ENCODE data around the gene SCD5.

SCD5 gene

GRCh38 chr4:82776925-82777542 lies 21.6 kb downstream of the SCD5 start:
- Histone ChIP-seq H3K9me3 (replicated peaks in 1 of 2; ENCODE audit: control insufficient read depth in 2 of 2, insufficient read depth in 1 of 2, low read depth in 1 of 2, low read length in 2 of 2) (peaks cover 0 to 4% of the 10 kb centered on the region in 2 donors), H4K8ac (ENCODE audit: low read depth, low read length) (no peak overlapping the region), H2BK5ac (ENCODE audit: low read length) (no peak overlapping the region), H3K9ac (ENCODE audit: low read depth, low read length, poor library complexity) (no peak overlapping the region), H3K27ac (replicated peaks; ENCODE audit: low read length) (no peak overlapping the region), H3K4me1 (ENCODE audit: control insufficient read depth in 2 of 2, insufficient read depth in 1 of 2, low read depth in 1 of 2, low read length in 2 of 2) (peaks cover 0 to 16% of the 10 kb centered on the region in 2 donors), H2AFZ (ENCODE audit: low read length) (no peak overlapping the region), H2BK12ac (ENCODE audit: low read length) (no peak overlapping the region), H2BK15ac (ENCODE audit: low read length) (no peak overlapping the region), H3K27me3 (ENCODE audit: control insufficient read depth in 3 of 3, insufficient read depth in 3 of 3, low read depth in 1 of 3, low read length in 3 of 3) (no peaks in the 10 kb centered on the region), H3K36me3 (replicated peaks in 1 of 2; ENCODE audit: control insufficient read depth in 2 of 2, insufficient read depth in 2 of 2, low read length in 2 of 2) (peaks cover 0 to 8% of the 10 kb centered on the region in 2 donors), H3K18ac (ENCODE audit: low read length) (no peak overlapping the region), H2AK5ac (ENCODE audit: low read depth, low read length) (no peak overlapping the region), H3K14ac (ENCODE audit: low read length) (no peak overlapping the region), H3K4ac (ENCODE audit: low read length) (no peak overlapping the region), H3K4me3 (ENCODE audit: low read length in 2 of 2) (no peak overlapping the region), H3K79me1 (ENCODE audit: low read depth, low read length) (peaks cover 1% of the 10 kb centered on the region), H4K91ac (ENCODE audit: low read depth, low read length, poor library complexity) (no peak overlapping the region), H3K23ac (ENCODE audit: low read depth, low read length, poor library complexity) (no peak overlapping the region), H2BK120ac (ENCODE audit: low read depth, low read length) (no peak overlapping the region), H3K4me2 (ENCODE audit: insufficient read depth, low read length, poor library complexity, severe bottlenecking) (no peak overlapping the region)
- no peak for DNase-seq (ENCODE audit: low spot score)
- WGBS, 2 donors (ENCODE audit: extremely low coverage in 2 of 2, insufficient read length in 2 of 2, insufficient replicate concordance in 1 of 2): no CpG with 5 or more reads among the region's 5 CpGs

- H2AK5ac ChIP-seq (ENCODE audit: low read depth, low read length): no peak overlapping the region
- no peak overlapping the region for H3K14ac ChIP-seq (ENCODE audit: low read length)
These were observed 23.4 kb downstream of the SCD5 start for GRCh38 chr4:82775243-82775642.

GRCh38 chr4:82774711-82775171 lies 23.9 kb downstream of the SCD5 start:
- no peak for DNase-seq (ENCODE audit: low spot score)
- no peaks in the 10 kb centered on the region for H3K27me3 ChIP-seq (ENCODE audit: control insufficient read depth in 3 of 3, insufficient read depth in 3 of 3, low read depth in 1 of 3, low read length in 3 of 3)
- H2AFZ ChIP-seq (ENCODE audit: low read length): no peak overlapping the region
- H3K79me1 ChIP-seq (ENCODE audit: low read depth, low read length): no peaks in the 10 kb centered on the region
- peaks cover 0 to 5% of the 10 kb centered on the region in 2 donors for H3K9me3 ChIP-seq (replicated peaks in 1 of 2; ENCODE audit: control insufficient read depth in 2 of 2, insufficient read depth in 1 of 2, low read depth in 1 of 2, low read length in 2 of 2)
- no peak overlapping the region for H2BK5ac ChIP-seq (ENCODE audit: low read length)
- H3K18ac ChIP-seq (ENCODE audit: low read length): no peak overlapping the region
- H3K4me1 ChIP-seq (ENCODE audit: control insufficient read depth in 2 of 2, insufficient read depth in 1 of 2, low read depth in 1 of 2, low read length in 2 of 2): peaks cover 0 to 13% of the 10 kb centered on the region in 2 donors
- no peak overlapping the region for H3K14ac ChIP-seq (ENCODE audit: low read length)
- H4K91ac ChIP-seq (ENCODE audit: low read depth, low read length, poor library complexity): no peak overlapping the region
- WGBS, 2 donors (ENCODE audit: extremely low coverage in 2 of 2, insufficient read length in 2 of 2, insufficient replicate concordance in 1 of 2): no CpG with 5 or more reads among the region's 3 CpGs
- H2AK5ac ChIP-seq (ENCODE audit: low read depth, low read length): no peak overlapping the region
- no peak overlapping the region for H4K8ac ChIP-seq (ENCODE audit: low read depth, low read length)
- no peak overlapping the region for H3K4me3 ChIP-seq (ENCODE audit: low read length in 2 of 2)
- peaks cover 0 to 8% of the 10 kb centered on the region in 2 donors for H3K36me3 ChIP-seq (replicated peaks in 1 of 2; ENCODE audit: control insufficient read depth in 2 of 2, insufficient read depth in 2 of 2, low read length in 2 of 2)
- H3K23ac ChIP-seq (ENCODE audit: low read depth, low read length, poor library complexity): no peak overlapping the region
- H3K4me2 ChIP-seq (ENCODE audit: insufficient read depth, low read length, poor library complexity, severe bottlenecking): no peak overlapping the region
- H2BK12ac ChIP-seq (ENCODE audit: low read length): no peak overlapping the region
- no peak overlapping the region for H3K4ac ChIP-seq (ENCODE audit: low read length)
- no peak overlapping the region for H2BK15ac ChIP-seq (ENCODE audit: low read length)
- no peak overlapping the region for H2BK120ac ChIP-seq (ENCODE audit: low read depth, low read length)
- H3K27ac ChIP-seq (replicated peaks; ENCODE audit: low read length): peak overlapping the region; percentile 35
- H3K9ac ChIP-seq (ENCODE audit: low read depth, low read length, poor library complexity): no peak overlapping the region

More at GRCh38 chr4:82775243-82775642, 23.4 kb downstream of the SCD5 start:
- Histone ChIP-seq H3K9me3 (replicated peaks in 1 of 2; ENCODE audit: control insufficient read depth in 2 of 2, insufficient read depth in 1 of 2, low read depth in 1 of 2, low read length in 2 of 2) (peaks cover 0 to 5% of the 10 kb centered on the region in 2 donors), H3K4me3 (ENCODE audit: low read length in 2 of 2) (no peak overlapping the region), H3K27ac (replicated peaks; ENCODE audit: low read length) (no peak overlapping the region), H3K18ac (ENCODE audit: low read length) (no peak overlapping the region), H3K79me1 (ENCODE audit: low read depth, low read length) (no peaks in the 10 kb centered on the region), H2AFZ (ENCODE audit: low read length) (no peak overlapping the region), H3K9ac (ENCODE audit: low read depth, low read length, poor library complexity) (no peak overlapping the region), H3K36me3 (replicated peaks in 1 of 2; ENCODE audit: control insufficient read depth in 2 of 2, insufficient read depth in 2 of 2, low read length in 2 of 2) (peaks cover 0 to 8% of the 10 kb centered on the region in 2 donors), H4K91ac (ENCODE audit: low read depth, low read length, poor library complexity) (no peak overlapping the region), H2BK5ac (ENCODE audit: low read length) (no peak overlapping the region), H3K23ac (ENCODE audit: low read depth, low read length, poor library complexity) (no peak overlapping the region), H4K8ac (ENCODE audit: low read depth, low read length) (no peak overlapping the region), H3K4me2 (ENCODE audit: insufficient read depth, low read length, poor library complexity, severe bottlenecking) (no peak overlapping the region), H3K4ac (ENCODE audit: low read length) (no peak overlapping the region), H2BK15ac (ENCODE audit: low read length) (no peak overlapping the region), H3K27me3 (ENCODE audit: control insufficient read depth in 3 of 3, insufficient read depth in 3 of 3, low read depth in 1 of 3, low read length in 3 of 3) (no peaks in the 10 kb centered on the region), H2BK12ac (ENCODE audit: low read length) (no peak overlapping the region), H3K4me1 (ENCODE audit: control insufficient read depth in 2 of 2, insufficient read depth in 1 of 2, low read depth in 1 of 2, low read length in 2 of 2) (peaks cover 0 to 13% of the 10 kb centered on the region in 2 donors), H2BK120ac (ENCODE audit: low read depth, low read length) (no peak overlapping the region)
- no peak for DNase-seq (ENCODE audit: low spot score)
- no CpG with 5 or more reads among the region's 5 CpGs for WGBS, 2 donors (ENCODE audit: extremely low coverage in 2 of 2, insufficient read length in 2 of 2, insufficient replicate concordance in 1 of 2)

- no peak overlapping the region for H2AFZ ChIP-seq (ENCODE audit: low read length)
- no peak overlapping the region for H4K8ac ChIP-seq (ENCODE audit: low read depth, low read length)
- H2BK12ac ChIP-seq (ENCODE audit: low read length): no peak overlapping the region
- WGBS, 2 donors (ENCODE audit: extremely low coverage in 2 of 2, insufficient read length in 2 of 2, insufficient replicate concordance in 1 of 2): no CpG with 5 or more reads among the region's 4 CpGs
- no peak overlapping the region for H3K4me2 ChIP-seq (ENCODE audit: insufficient read depth, low read length, poor library complexity, severe bottlenecking)
- peaks cover 0 to 5% of the 10 kb centered on the region in 2 donors for H3K9me3 ChIP-seq (replicated peaks in 1 of 2; ENCODE audit: control insufficient read depth in 2 of 2, insufficient read depth in 1 of 2, low read depth in 1 of 2, low read length in 2 of 2)
- H3K9ac ChIP-seq (ENCODE audit: low read depth, low read length, poor library complexity): no peak overlapping the region
- no peak overlapping the region for H2AK5ac ChIP-seq (ENCODE audit: low read depth, low read length)
- H2BK5ac ChIP-seq (ENCODE audit: low read length): no peak overlapping the region
- H3K18ac ChIP-seq (ENCODE audit: low read length): no peak overlapping the region
- H3K4me3 ChIP-seq (ENCODE audit: low read length in 2 of 2): no peak overlapping the region
- DNase-seq (ENCODE audit: low spot score): no peak
- H3K23ac ChIP-seq (ENCODE audit: low read depth, low read length, poor library complexity): no peak overlapping the region
- H3K79me1 ChIP-seq (ENCODE audit: low read depth, low read length): no peaks in the 10 kb centered on the region
- H2BK120ac ChIP-seq (ENCODE audit: low read depth, low read length): no peak overlapping the region
- H3K27me3 ChIP-seq (ENCODE audit: control insufficient read depth in 3 of 3, insufficient read depth in 3 of 3, low read depth in 1 of 3, low read length in 3 of 3): no peaks in the 10 kb centered on the region
- H2BK15ac ChIP-seq (ENCODE audit: low read length): no peak overlapping the region
- no peak overlapping the region for H3K14ac ChIP-seq (ENCODE audit: low read length)
- no peak overlapping the region for H3K27ac ChIP-seq (replicated peaks; ENCODE audit: low read length)
- peaks cover 0 to 8% of the 10 kb centered on the region in 2 donors for H3K36me3 ChIP-seq (replicated peaks in 1 of 2; ENCODE audit: control insufficient read depth in 2 of 2, insufficient read depth in 2 of 2, low read length in 2 of 2)
- no peak overlapping the region for H4K91ac ChIP-seq (ENCODE audit: low read depth, low read length, poor library complexity)
- H3K4me1 ChIP-seq (ENCODE audit: control insufficient read depth in 2 of 2, insufficient read depth in 1 of 2, low read depth in 1 of 2, low read length in 2 of 2): peaks cover 0 to 13% of the 10 kb centered on the region in 2 donors
- no peak overlapping the region for H3K4ac ChIP-seq (ENCODE audit: low read length)
These were observed 25.5 kb downstream of the SCD5 start for GRCh38 chr4:82773057-82773456.

Measured in neuronal stem cell (in vitro differentiated cells).